ENCODE results near the gene CAMTA1.

DNA sequence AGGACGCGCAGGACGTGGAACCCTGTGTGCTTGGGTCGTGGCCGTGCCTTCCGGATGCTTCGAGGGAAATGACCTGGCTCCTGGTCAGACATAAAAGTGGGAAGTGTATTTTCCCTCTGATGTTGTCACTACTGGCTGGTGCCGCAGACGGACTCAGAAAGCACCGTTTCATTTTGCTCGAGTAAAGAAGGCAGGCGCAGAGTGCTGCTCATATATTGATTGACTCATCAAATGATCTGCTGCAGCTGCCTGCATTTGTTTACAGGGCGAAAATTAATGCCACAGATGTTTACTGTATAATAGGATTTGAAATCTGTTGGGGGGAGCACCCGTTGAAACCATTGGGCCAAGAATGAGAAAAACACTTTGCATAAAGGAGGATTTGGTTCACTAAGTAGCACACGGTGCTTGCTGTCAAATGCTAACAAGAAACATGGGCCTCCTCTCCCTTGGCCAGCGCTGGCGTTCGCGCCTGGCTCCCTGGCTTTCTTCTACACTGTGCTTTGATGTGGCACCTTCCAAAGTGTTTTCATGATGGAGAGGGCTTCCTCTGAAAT is 365.5 kb downstream of the CAMTA1 start:
- no peak for TF ChIP-seq POLR2AphosphoS5 (IDR thresholded peaks at IDR 0.05; ENCODE audit: control insufficient read depth, insufficient read depth, low read depth, low read length)
- TF ChIP-seq ZNF274 (IDR thresholded peaks at IDR 0.05; ENCODE audit: borderline replicate concordance, low read depth, low read length) = no peak
- TF ChIP-seq TSC22D4 (tag; IDR thresholded peaks at IDR 0.05) = no peak
- no peak for TF ChIP-seq CBX8 (IDR thresholded peaks at IDR 0.05; ENCODE audit: borderline replicate concordance, extremely low read depth, low read depth, low read length, poor library complexity, severe bottlenecking)
- no peak for TF ChIP-seq MEF2A (IDR thresholded peaks at IDR 0.05; ENCODE audit: control insufficient read depth, low read depth, low read length)
